K562 (cell line): ENCODE results near the gene OSBPL1A. TPM values are rescaled to one million over a fixed set of nuclear protein-coding genes. Genes with fewer than 3 reads are reported as not detected.

Source experiments
- ATAC-seq: fragments of 200-7000 bp; cut with Tn5 transposase; 3 replicates; pipeline ENCODE4 v1.9.1; 2020; ENCODE audit warnings: moderate library complexity
- BruUV-seq: library from RNA; stranded (reverse); fragments of 400-500 nt; replicated peaks from 2 replicates; lab custom pipeline; 2021; lab: Mats Ljungman, UMichigan
- CTCF ChIA-PET: fragments of 300-600 bp; formaldehyde crosslinking; extraction: SDS; loops from one replicate; lab custom pipeline; 2021; ENCODE audit warnings: low intra/inter-chr PET ratio; lab: Yijun Ruan, JAX
- POLR2A ChIA-PET: fragments of 300-600, 350-650 bp; sonication (Branson Sonifier 250); formaldehyde crosslinking; extraction: SDS; loops from one replicate; lab custom pipeline; 2021; ENCODE audit warnings: antibody characterized with exemption, inconsistent platforms; lab: Yijun Ruan, JAX
- DNase-seq, 4 experiments: peaks; one replicate each; pipeline versions ENCODE4 v3.0.0 to v3.0.0-alpha.2; 2011 to 2018; ENCODE audit warnings: low spot score in 3 of 4, mixed read lengths in 3 of 4; ENCODE audit errors: extremely low read depth in 1 of 4
- FAIRE-seq: peaks from 2 replicates; lab custom pipeline; 2011; peaks lifted over from hg19 to GRCh38; lab: Jason Lieb, UNC
- H2AFZ ChIP-seq: 2 replicates; pipeline ENCODE4 v1.6.0; 2011; ENCODE audit warnings: low read depth, low read length, control low read depth, inconsistent platforms
- H3K27ac ChIP-seq: fragments of 200-600 bp; 3 replicates; pipeline ENCODE4 v1.8.0; 2011; ENCODE audit warnings: low read depth, mild to moderate bottlenecking, control low read depth, inconsistent platforms, low read length, moderate library complexity, mixed read lengths; ENCODE audit errors: extremely low read depth
- H3K27me3 ChIP-seq, 2 experiments: fragments of 300-600 bp in 1 of 2; 2 replicates in 1 of 2; 3 replicates in 1 of 2; pipeline versions ENCODE4 v1.6.0 to v1.8.0; 2011; ENCODE audit warnings: inconsistent platforms in 2 of 2, low read length in 2 of 2, mild to moderate bottlenecking in 1 of 2, mixed read lengths in 1 of 2, moderate library complexity in 1 of 2; ENCODE audit not compliant: control insufficient read depth in 2 of 2, insufficient read depth in 2 of 2
- H3K36me3 ChIP-seq: fragments of 300-600 bp; 3 replicates; pipeline ENCODE4 v1.8.0; 2011; ENCODE audit warnings: mild to moderate bottlenecking, low read length, inconsistent platforms; ENCODE audit not compliant: control insufficient read depth, insufficient read depth
- H3K4me1 ChIP-seq, 2 experiments: fragments of 200-600 bp in 1 of 2; replicated peaks in 1 of 2; 2 replicates in 1 of 2; 3 replicates in 1 of 2; pipeline versions ENCODE4 v1.5.1 to v1.8.0; 2011; ENCODE audit warnings: inconsistent platforms in 2 of 2, low read length in 2 of 2, mild to moderate bottlenecking in 1 of 2, mixed read lengths in 1 of 2, moderate library complexity in 1 of 2; ENCODE audit not compliant: control insufficient read depth in 2 of 2, insufficient read depth in 2 of 2
- H3K4me2 ChIP-seq: 2 replicates; pipeline ENCODE4 v1.6.1; 2011; ENCODE audit warnings: low read length, control low read depth, inconsistent platforms, mixed read lengths; ENCODE audit not compliant: insufficient read depth
- H3K4me3 ChIP-seq: fragments of 200-600 bp; sonication (generic), shearing (Covaris generic); 2 replicates; pipeline ENCODE4 v1.5.1; 2016; ENCODE audit warnings: control low read depth, inconsistent platforms
- H3K79me2 ChIP-seq: fragments of 200-600 bp; 3 replicates; pipeline ENCODE4 v1.8.0; 2011; ENCODE audit warnings: low read length, inconsistent platforms; ENCODE audit not compliant: control insufficient read depth, insufficient read depth
- H3K9ac ChIP-seq, 2 experiments: 2 replicates each; pipeline versions ENCODE4 v1.6.0 to v1.6.1; 2011; ENCODE audit warnings: low read depth in 2 of 2, low read length in 2 of 2, control low read depth in 1 of 2, inconsistent platforms in 1 of 2, mild to moderate bottlenecking in 1 of 2, mixed read lengths in 1 of 2; ENCODE audit not compliant: insufficient read depth in 1 of 2
- H3K9me1 ChIP-seq: one replicate; pipeline ENCODE4 v1.6.0; 2011; ENCODE audit warnings: inconsistent platforms, mild to moderate bottlenecking, low read length, moderate library complexity; ENCODE audit not compliant: control insufficient read depth, insufficient read depth
- H3K9me3 ChIP-seq: replicated peaks from 2 replicates; pipeline ENCODE4 v1.5.1; 2011; ENCODE audit warnings: low read depth, low read length, inconsistent platforms; ENCODE audit not compliant: control insufficient read depth, insufficient read depth
- H4K20me1 ChIP-seq: replicated peaks from 2 replicates; pipeline ENCODE4 v1.6.1; 2011; ENCODE audit warnings: low read length, inconsistent platforms, mixed read lengths; ENCODE audit not compliant: control insufficient read depth, insufficient read depth
- C11orf30 ChIP-seq: fragments of 450-650 bp; IDR thresholded peaks from 2 replicates; pipeline ENCODE4 v1.6.1; 2016; ENCODE audit warnings: low read depth, mild to moderate bottlenecking
- CBX5 ChIP-seq: IDR thresholded peaks from 2 replicates; pipeline ENCODE4 v1.6.1; 2014; ENCODE audit warnings: low read depth, borderline replicate concordance
- ETV1 ChIP-seq: fragments of 450-650 bp; conservative IDR thresholded peaks from 2 replicates; pipeline ENCODE4 v1.6.1; 2016; ENCODE audit warnings: missing genetic modification characterization, control low read depth, low read depth, missing compliant biosample characterization
- HDGF ChIP-seq: fragments of 450-650 bp; IDR thresholded peaks from 2 replicates; pipeline ENCODE4 v1.6.1; 2016
- NFXL1 ChIP-seq: fragments of 450-650 bp; formaldehyde crosslinking; IDR thresholded peaks from 2 replicates; pipeline ENCODE4 v1.4.0; 2021; ENCODE audit warnings: mild to moderate bottlenecking
- SRSF3 ChIP-seq: fragments of 200-400 bp; formaldehyde crosslinking; IDR thresholded peaks from 2 replicates; pipeline ENCODE4 v1.6.1; 2016; ENCODE audit warnings: mild to moderate bottlenecking, low read length, moderate library complexity; ENCODE audit not compliant: insufficient read depth
- SUPT5H ChIP-seq: fragments of 450-650 bp; IDR thresholded peaks from 2 replicates; pipeline ENCODE4 v1.6.1; 2016
- ZFPM2 ChIP-seq: fragments of 250-450 bp; sonication (Bioruptor Pico); IDR thresholded peaks from 2 replicates; pipeline ENCODE4 v1.5.1; 2022; ENCODE audit warnings: mild to moderate bottlenecking
- WGBS: fragments of 100-300 bp; shearing (Covaris generic); methylation state at CpG from one replicate; pipeline ENCODE4 v1.1.6; 2016; ENCODE audit warnings: low coverage, mixed read lengths; ENCODE audit not compliant: insufficient coverage; ENCODE audit errors: missing lambda C conversion rate; 5-methylcytosine and 5-hydroxymethylcytosine counted together
- in situ Hi-C: fragments of 300-500 bp; cut with MboI; formaldehyde crosslinking; loops from 4 replicates; pipeline ENCODE4 v1.15.0; 2018; ENCODE audit warnings: inconsistent platforms, mixed read lengths
- intact Hi-C: fragments of 100-400 bp; cut with micrococcal nuclease; formaldehyde crosslinking; loops from 2 replicates; pipeline ENCODE4 v1.14.2; 2022
- polyA plus RNA-seq, 8 experiments: library from polyadenylated mRNA; depleted of rRNA in 4 of 8; stranded (reverse) in 5 of 8; unstranded in 3 of 8; fragments of >200 nt; fragmentation: Nextera tagmentation in 2 of 8; fragmentation: Illumina TruSeq in 1 of 8; extraction: Ambion mirVana in 2 of 8; extraction: Trizol in 1 of 8; gene quantifications; 2 replicates each; pipeline versions ENCODE4 v1.2.1 to v1.2.3, GENCODE V29; 2011 to 2014; ENCODE audit warnings: inconsistent platforms in 1 of 8, missing spikeins in 1 of 8
- total RNA-seq, 7 experiments: library from RNA; depleted of rRNA in 6 of 7; stranded (reverse); fragments of >200 nt in 6 of 7; fragmentation: Illumina TruSeq in 2 of 7; extraction: Trizol in 2 of 7; gene quantifications; 2 replicates each; pipeline versions ENCODE4 v1.2.1 to v1.2.3, GENCODE V29; 2011 to 2021; ENCODE audit warnings: low replicate concordance in 1 of 7
- TF ChIP-seq, protein P1 (sequence below): fragments of 450-650 bp; formaldehyde crosslinking; IDR thresholded peaks from 2 replicates; pipeline ENCODE4 v1.4.0; 2022; ENCODE audit warnings: missing genetic modification characterization

OSBPL1A gene
- total and polyA plus RNA-seq, 9 of the 15 experiments (the other 6 are each of a cell fraction or from before 2014, with no cell fraction given) = 0.40 to 0.49 TPM; not detected in 7

GRCh38 chr18:24388957-24389356, 8.7 kb downstream of the OSBPL1A start (continued):
- no peak for TF ChIP-seq C11orf30
- no peak for TF ChIP-seq CBX5
- no peak for TF ChIP-seq SRSF3
- no peak for TF ChIP-seq HDGF
- no peak for TF ChIP-seq ETV1
- no peak for TF ChIP-seq ZFPM2
- TF ChIP-seq, all 486 proteins: peak for 0

DNA sequence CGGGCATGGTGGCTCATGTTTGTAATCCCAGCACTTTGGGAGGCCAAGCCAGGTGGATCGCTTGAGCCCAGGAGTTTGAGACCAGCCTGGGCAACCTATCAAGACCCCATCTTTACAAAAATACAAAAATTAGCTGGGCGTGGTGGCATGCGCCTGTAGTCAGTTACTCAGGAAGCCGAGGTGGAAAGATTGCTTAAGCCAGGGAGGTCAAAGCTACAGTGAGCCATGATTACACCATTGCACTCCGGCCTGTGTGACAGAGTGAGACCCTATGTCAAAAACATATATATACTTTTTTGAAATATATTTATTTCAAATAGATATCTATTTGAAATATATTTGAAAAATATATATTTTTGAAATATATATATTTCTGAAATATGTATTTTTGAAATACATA, 10.9 kb downstream of the OSBPL1A start:
- TF ChIP-seq SUPT5H = no peak
- TF ChIP-seq, protein P1, sequence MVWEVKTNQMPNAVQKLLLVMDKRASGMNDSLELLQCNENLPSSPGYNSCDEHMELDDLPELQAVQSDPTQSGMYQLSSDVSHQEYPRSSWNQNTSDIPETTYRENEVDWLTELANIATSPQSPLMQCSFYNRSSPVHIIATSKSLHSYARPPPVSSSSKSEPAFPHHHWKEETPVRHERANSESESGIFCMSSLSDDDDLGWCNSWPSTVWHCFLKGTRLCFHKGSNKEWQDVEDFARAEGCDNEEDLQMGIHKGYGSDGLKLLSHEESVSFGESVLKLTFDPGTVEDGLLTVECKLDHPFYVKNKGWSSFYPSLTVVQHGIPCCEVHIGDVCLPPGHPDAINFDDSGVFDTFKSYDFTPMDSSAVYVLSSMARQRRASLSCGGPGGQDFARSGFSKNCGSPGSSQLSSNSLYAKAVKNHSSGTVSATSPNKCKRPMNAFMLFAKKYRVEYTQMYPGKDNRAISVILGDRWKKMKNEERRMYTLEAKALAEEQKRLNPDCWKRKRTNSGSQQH = no peak
- no peak for TF ChIP-seq NFXL1 (CRISPR knock-in tag)
- Histone ChIP-seq H3K9me1 (no peaks in the 10 kb centered on the region), H3K9me3 (no peaks in the 10 kb centered on the region), H3K4me1 (no peaks in the 10 kb centered on the region), H3K27ac (no peak overlapping the region), H3K4me3 (no peak overlapping the region), H3K79me2 (no peaks in the 10 kb centered on the region), H3K36me3 (no peaks in the 10 kb centered on the region), H3K9ac (no peak overlapping the region), H3K27me3 (peaks cover 4 to 6% of the 10 kb centered on the region in 2 experiments; a peak in 2 of 5 replicates), H4K20me1 (no peaks in the 10 kb centered on the region; the same call in 1 of the 2 replicates), H3K4me2 (no peak overlapping the region), H2AFZ (no peak overlapping the region)
- ATAC-seq (no peak), DNase-seq (no peak), FAIRE-seq (no peak)
- BruUV-seq = no TSS peak
- ChIA-PET POLR2A (interaction anchor here (0.9 kb wide), 1 partner anchor 11 kb away, joined by 3 read pairs; the partner anchor contains the start of gene OSBPL1A), CTCF (no interaction called here)
- WGBS = 1% methylated on average over 6 of the region's 6 CpGs
- intact Hi-C loops = no loop called here
- in situ Hi-C loops = no loop called here
